HG03159 (cell line): ENCODE data around the gene FBLN2.
"Not testable (repeated sequence)": the region's sequence is repeated elsewhere in the genome, so short reads cannot be mapped to it uniquely, and the experiment has no call there.

ENCODE experiments used
- ATAC-seq: cut with Tn5 transposase; IDR thresholded peaks from one replicate; pipeline ENCODE4 v1.9.1; 2021; ENCODE audit warnings: mild to moderate bottlenecking, moderate library complexity; ENCODE audit not compliant: unreplicated experiment

Gene FBLN2

GRCh38 chr3:13548696-13549622 is at the start of gene FBLN2:
Gene FBLN2, plus strand, starts transcription at chr3:13549125. Its CDS starts 21,231 bp downstream, at chr3:13570356.
- no peak for ATAC-seq

GRCh38 chr3:13499246-13499645 is 49.7 kb upstream of the FBLN2 start:
- ATAC-seq: not testable (repeated sequence)

GRCh38 chr3:13500133-13500885 is 48.6 kb upstream of the FBLN2 start:
- no peak for ATAC-seq

- ATAC-seq: no peak
Observed at GRCh38 chr3:13501056-13501455, 47.9 kb upstream of the FBLN2 start.

- ATAC-seq: no peak
Observed at GRCh38 chr3:13501521-13501920, 47.4 kb upstream of the FBLN2 start.

GRCh38 chr3:13501958-13502790 is 46.8 kb upstream of the FBLN2 start:
- no peak for ATAC-seq

- ATAC-seq: no peak
Observed at GRCh38 chr3:13502791-13503060, 46.2 kb upstream of the FBLN2 start.

GRCh38 chr3:13504161-13504831 is 44.6 kb upstream of the FBLN2 start:
- no peak for ATAC-seq

- ATAC-seq: no peak
Observed at GRCh38 chr3:13505147-13506130, 43.5 kb upstream of the FBLN2 start.

- ATAC-seq: no peak
Observed at GRCh38 chr3:13506239-13506638, 42.7 kb upstream of the FBLN2 start.

- ATAC-seq: no peak
Observed at GRCh38 chr3:13506680-13507079, 42.2 kb upstream of the FBLN2 start.

GRCh38 chr3:13507247-13507569 is 41.7 kb upstream of the FBLN2 start:
- ATAC-seq: no peak

- ATAC-seq: no peak
Observed at GRCh38 chr3:13507570-13508339, 41.2 kb upstream of the FBLN2 start.

- ATAC-seq: no peak
Observed at GRCh38 chr3:13508496-13508895, 40.4 kb upstream of the FBLN2 start.

- ATAC-seq: no peak
Observed at GRCh38 chr3:13509059-13509815, 39.7 kb upstream of the FBLN2 start.

GRCh38 chr3:13509816-13510192 is 39.1 kb upstream of the FBLN2 start:
- ATAC-seq: no peak

- no peak for ATAC-seq
Observed at GRCh38 chr3:13512451-13512850, 36.5 kb upstream of the FBLN2 start.
